ENCODE results near the gene RABGGTA. TPM values are rescaled to one million over a fixed set of nuclear protein-coding genes. Genes with fewer than 3 reads are reported as not detected.
A peak's percentile ranks its signal among the peaks of the same experiment; 100 is the strongest.

The RABGGTA gene
- total RNA-seq, 2 experiments from 2014 or later = 42.1 to 48.8 TPM

GRCh38 chr14:24281636-24282035 is 10.2 kb upstream of the RABGGTA start:
- Mint-ChIP-seq H3K9me3 (no peaks in the 10 kb centered on the region), H3K27ac (no peak overlapping the region), H3K4me1 (peaks cover 20% of the 10 kb centered on the region), H3K4me3 (no peak overlapping the region), H3K27me3 (peaks cover 11% of the 10 kb centered on the region), H3K36me3 (peaks cover 9% of the 10 kb centered on the region)
- POLR2A ChIA-PET = interaction anchor here (0.9 to 5.4 kb wide), 3 partner anchors 8 to 167 kb away, joined by 3 to 19 read pairs (median 4); partner anchors contain the start of gene DCAF11
- DNase-seq = no peak
- ATAC-seq (ENCODE audit: low read depth) = no peak

GRCh38 chr14:24280797-24281460 is 9.5 kb upstream of the RABGGTA start:
- no peak for DNase-seq
- no peak for ATAC-seq (ENCODE audit: low read depth)
- Mint-ChIP-seq H3K9me3 (no peaks in the 10 kb centered on the region), H3K36me3 (peaks cover 7% of the 10 kb centered on the region), H3K27me3 (peaks cover 8% of the 10 kb centered on the region), H3K27ac (no peak overlapping the region), H3K4me3 (no peak overlapping the region), H3K4me1 (peaks cover 20% of the 10 kb centered on the region)
- POLR2A ChIA-PET = interaction anchor here (1.0 to 5.4 kb wide), 6 partner anchors 9 to 38 kb away, joined by 3 to 19 read pairs (median 7); partner anchors contain the start of genes LTB4R2, RABGGTA and TINF2

- ATAC-seq (ENCODE audit: low read depth) (peak; percentile 71), DNase-seq (no peak)
- H3K4me1 Mint-ChIP-seq = peaks cover 23% of the 10 kb centered on the region
- peak overlapping the region; percentile 28 for H3K27ac Mint-ChIP-seq
- POLR2A ChIA-PET = interaction anchor here (0.9 to 5.4 kb wide), 6 partner anchors 8 to 37 kb away, joined by 3 to 19 read pairs (median 7); partner anchors contain the start of genes LTB4R2, RABGGTA and TINF2
- no peaks in the 10 kb centered on the region for H3K9me3 Mint-ChIP-seq
- peaks cover 7% of the 10 kb centered on the region for H3K27me3 Mint-ChIP-seq
- peaks cover 7% of the 10 kb centered on the region for H3K36me3 Mint-ChIP-seq
- H3K4me3 Mint-ChIP-seq = no peak overlapping the region
Observed at GRCh38 chr14:24279301-24280186, 8.1 kb upstream of the RABGGTA start.

GRCh38 chr14:24278424-24278823 is 7.0 kb upstream of the RABGGTA start:
- ATAC-seq (ENCODE audit: low read depth) = no peak
- Mint-ChIP-seq H3K36me3 (peaks cover 7% of the 10 kb centered on the region), H3K4me3 (no peak overlapping the region), H3K27ac (no peak overlapping the region), H3K4me1 (peaks cover 32% of the 10 kb centered on the region), H3K27me3 (peaks cover 7% of the 10 kb centered on the region), H3K9me3 (no peaks in the 10 kb centered on the region)
- no peak for DNase-seq
- POLR2A ChIA-PET = interaction anchor here (5.4 kb wide), 1 partner anchor 12 kb away, joined by 19 read pairs; no protein-coding TSS in a partner anchor

GRCh38 chr14:24277606-24278321 is 6.4 kb upstream of the RABGGTA start:
- no peaks in the 10 kb centered on the region for H3K9me3 Mint-ChIP-seq
- peaks cover 7% of the 10 kb centered on the region for H3K27me3 Mint-ChIP-seq
- H3K36me3 Mint-ChIP-seq = peaks cover 7% of the 10 kb centered on the region
- H3K4me1 Mint-ChIP-seq = peaks cover 37% of the 10 kb centered on the region
- H3K4me3 Mint-ChIP-seq = no peak overlapping the region
- POLR2A ChIA-PET = interaction anchor here (0.5 to 5.4 kb wide), 2 partner anchors 12 to 30 kb away, joined by 4 to 19 read pairs; no protein-coding TSS in a partner anchor
- no peak overlapping the region for H3K27ac Mint-ChIP-seq
- no peak for DNase-seq
- ATAC-seq (ENCODE audit: low read depth) = no peak

- Mint-ChIP-seq H3K9me3 (no peaks in the 10 kb centered on the region), H3K36me3 (peaks cover 7% of the 10 kb centered on the region), H3K4me1 (peaks cover 44% of the 10 kb centered on the region), H3K27me3 (peaks cover 5% of the 10 kb centered on the region), H3K27ac (no peak overlapping the region), H3K4me3 (no peak overlapping the region)
- ATAC-seq (ENCODE audit: low read depth) (no peak), DNase-seq (no peak)
- POLR2A ChIA-PET = interaction anchor here (5.4 kb wide), 1 partner anchor 13 kb away, joined by 19 read pairs; no protein-coding TSS in a partner anchor
Observed at GRCh38 chr14:24277071-24277470, 5.7 kb upstream of the RABGGTA start.

GRCh38 chr14:24274101-24274543 is 2.7 kb upstream of the RABGGTA start:
- Mint-ChIP-seq H3K4me3 (peak overlapping the region; percentile 75), H3K27me3 (no peaks in the 10 kb centered on the region), H3K9me3 (no peaks in the 10 kb centered on the region), H3K4me1 (peaks cover 46% of the 10 kb centered on the region), H3K36me3 (peaks cover 6% of the 10 kb centered on the region), H3K27ac (peak overlapping the region; percentile 94)
- peak; percentile 9 for ATAC-seq (ENCODE audit: low read depth)
- DNase-seq = no peak
- POLR2A ChIA-PET = interaction anchor here (0.7 to 3.6 kb wide), 9 partner anchors 9 to 401 kb away, joined by 3 to 15 read pairs (median 4); partner anchors contain the start of gene TINF2

GRCh38 chr14:24273422-24273998 is 2.1 kb upstream of the RABGGTA start:
- peaks cover 42% of the 10 kb centered on the region for H3K4me1 Mint-ChIP-seq
- ATAC-seq (ENCODE audit: low read depth) = no peak
- POLR2A ChIA-PET = interaction anchor here (0.7 to 3.6 kb wide), 5 partner anchors 16 to 44 kb away, joined by 3 to 15 read pairs (median 6); partner anchors contain the start of gene TINF2
- DNase-seq = no peak
- H3K36me3 Mint-ChIP-seq = peaks cover 6% of the 10 kb centered on the region
- H3K9me3 Mint-ChIP-seq = no peaks in the 10 kb centered on the region
- no peaks in the 10 kb centered on the region for H3K27me3 Mint-ChIP-seq
- peak overlapping the region; percentile 94 for H3K27ac Mint-ChIP-seq
- no peak overlapping the region for H3K4me3 Mint-ChIP-seq

- Mint-ChIP-seq H3K27me3 (no peaks in the 10 kb centered on the region), H3K27ac (peak overlapping the region; percentile 97), H3K36me3 (peaks cover 3% of the 10 kb centered on the region), H3K4me1 (peaks cover 38% of the 10 kb centered on the region), H3K9me3 (no peaks in the 10 kb centered on the region), H3K4me3 (peak overlapping the region; percentile 79)
- POLR2A ChIA-PET = interaction anchor here (1.2 to 3.5 kb wide), 6 partner anchors 11 to 158 kb away, joined by 3 to 66 read pairs (median 14); partner anchors contain the start of genes CBLN3, CIDEB, DHRS1 and KHNYN
- no peak for DNase-seq
- ATAC-seq (ENCODE audit: low read depth) = no peak
Observed at GRCh38 chr14:24272467-24272866, 1.1 kb upstream of the RABGGTA start.

GRCh38 chr14:24271834-24272263 is 452 bp upstream of the RABGGTA start:
- no peaks in the 10 kb centered on the region for H3K9me3 Mint-ChIP-seq
- peaks cover 6% of the 10 kb centered on the region for H3K36me3 Mint-ChIP-seq
- peak overlapping the region; percentile 79 for H3K4me3 Mint-ChIP-seq
- H3K4me1 Mint-ChIP-seq = peaks cover 37% of the 10 kb centered on the region
- DNase-seq = no peak
- peak overlapping the region; percentile 97 for H3K27ac Mint-ChIP-seq
- no peaks in the 10 kb centered on the region for H3K27me3 Mint-ChIP-seq
- no peak for ATAC-seq (ENCODE audit: low read depth)
- POLR2A ChIA-PET = interaction anchor here (0.9 to 3.5 kb wide), 15 partner anchors 8 to 159 kb away, joined by 3 to 66 read pairs (median 11); partner anchors contain the start of genes CBLN3, CIDEB, DHRS1 and KHNYN

GRCh38 chr14:24270537-24271133 is 762 bp downstream of the RABGGTA start:
- no peaks in the 10 kb centered on the region for H3K9me3 Mint-ChIP-seq
- no peaks in the 10 kb centered on the region for H3K27me3 Mint-ChIP-seq
- peaks cover 37% of the 10 kb centered on the region for H3K4me1 Mint-ChIP-seq
- peak overlapping the region; percentile 97 for H3K27ac Mint-ChIP-seq
- H3K4me3 Mint-ChIP-seq = peak overlapping the region; percentile 95
- H3K36me3 Mint-ChIP-seq = peaks cover 6% of the 10 kb centered on the region
- DNase-seq (no peak), ATAC-seq (ENCODE audit: low read depth) (no peak)
- POLR2A ChIA-PET = interaction anchor here (0.6 to 3.5 kb wide), 26 partner anchors 8 to 160 kb away, joined by 3 to 66 read pairs (median 6); partner anchors contain the start of genes CBLN3, CHMP4A, CIDEB and DCAF11
